Suprapubic skin (tissue), 4 donors: Measurements from ENCODE around the gene MIPEP. TPM values are rescaled to one million over a fixed set of nuclear protein-coding genes. Genes with fewer than 3 reads are reported as not detected.
A peak's percentile ranks its signal among the peaks of the same experiment; 100 is the strongest.

Experiments
- DNase-seq, 2 donors: peaks; one replicate each; pipeline ENCODE4 v3.0.0-alpha.2; 2019; ENCODE audit warnings: low spot score in 2 of 2
- H3K27ac ChIP-seq: fragments of 200-600 bp; sonication (generic); one replicate; pipeline ENCODE4 v1.5.1; 2019
- H3K27me3 ChIP-seq: fragments of 200-600 bp; sonication (generic); one replicate; pipeline ENCODE4 v1.5.1; 2019
- H3K36me3 ChIP-seq: fragments of 200-600 bp; sonication (generic); one replicate; pipeline ENCODE4 v1.5.1; 2019
- H3K4me1 ChIP-seq: fragments of 200-600 bp; sonication (generic); one replicate; pipeline ENCODE4 v1.5.1; 2019
- H3K4me3 ChIP-seq: fragments of 200-600 bp; sonication (generic); one replicate; pipeline ENCODE4 v1.5.1; 2019; ENCODE audit warnings: mild to moderate bottlenecking
- H3K9me3 ChIP-seq: fragments of 200-600 bp; sonication (generic); one replicate; pipeline ENCODE4 v1.5.1; 2019
- CTCF ChIP-seq, 2 donors: fragments of 200-600 bp in 1 of 2; fragments of 450-650 bp in 1 of 2; sonication (generic) in 1 of 2; IDR thresholded peaks; one replicate each; pipeline ENCODE4 v1.5.1; 2016 to 2019; ENCODE audit warnings: antibody characterized with exemption in 2 of 2, mild to moderate bottlenecking in 1 of 2, moderate library complexity in 1 of 2
- EP300 ChIP-seq: sonication (generic); formaldehyde crosslinking; IDR thresholded peaks from one replicate; pipeline ENCODE4 v1.6.1; 2017; ENCODE audit warnings: antibody characterized with exemption
- POLR2A ChIP-seq, 2 donors: fragments of 450-650 bp; IDR thresholded peaks; one replicate each; pipeline ENCODE4 v1.6.1; 2017; ENCODE audit warnings: antibody characterized with exemption in 2 of 2, mild to moderate bottlenecking in 2 of 2, moderate library complexity in 2 of 2
- POLR2AphosphoS5 ChIP-seq, 3 donors: sonication (generic); formaldehyde crosslinking; IDR thresholded peaks; one replicate each; pipeline ENCODE4 v1.6.1; 2017; ENCODE audit warnings: antibody characterized with exemption in 3 of 3
- WGBS: methylation state at CpG from one replicate; pipeline ENCODE4 v1.1.5; 2018; 5-methylcytosine and 5-hydroxymethylcytosine counted together
- total RNA-seq, 4 donors: library from RNA; depleted of rRNA; stranded (reverse); fragments of >200 nt; gene quantifications; one replicate each; pipeline ENCODE4 v1.1.0, GENCODE V29; 2016

Gene MIPEP
- total RNA-seq, 4 donors from 2014 or later, result 26.3 to 51.4 (median 37.6) TPM

- Histone ChIP-seq H3K27me3 (no peaks in the 10 kb centered on the region), H3K4me1 (no peaks in the 10 kb centered on the region), H3K27ac (no peak overlapping the region), H3K9me3 (no peaks in the 10 kb centered on the region), H3K4me3 (no peak overlapping the region), H3K36me3 (no peaks in the 10 kb centered on the region)
- WGBS, result 77% methylated on average over 1 of the region's 1 CpG
- no peak for DNase-seq
- TF ChIP-seq POLR2AphosphoS5 (IDR thresholded peaks at IDR 0.05) (no peak), CTCF (IDR thresholded peaks at IDR 0.05) (no peak), POLR2A (IDR thresholded peaks at IDR 0.05) (no peak), EP300 (no peak)
Measured at GRCh38 chr13:23710366-23710765, 178.8 kb downstream of the MIPEP start.

DNA sequence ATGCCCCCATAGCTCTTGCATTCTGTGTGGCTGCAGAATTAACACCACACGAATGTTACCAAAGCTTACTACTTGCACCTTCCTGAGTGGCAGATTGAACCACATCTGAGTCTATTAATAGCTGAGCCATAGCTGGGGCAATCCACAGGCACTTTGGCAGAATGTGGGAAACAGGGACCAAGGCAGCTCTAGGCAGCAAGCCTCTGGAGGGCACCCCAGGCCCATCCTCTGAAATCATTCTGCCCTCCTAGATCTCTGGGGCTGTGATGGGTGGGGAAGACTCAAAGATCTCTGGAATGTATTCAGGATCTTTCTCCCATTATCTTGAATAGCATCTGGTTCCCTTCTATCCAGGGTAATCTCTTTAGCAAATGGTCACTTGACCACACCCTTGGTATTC, 179.7 kb downstream of the MIPEP start:
- H3K27me3 ChIP-seq, result no peaks in the 10 kb centered on the region
- H3K4me1 ChIP-seq, result no peaks in the 10 kb centered on the region
- 50% methylated on average over 1 of the region's 1 CpG for WGBS
- no peak overlapping the region for H3K4me3 ChIP-seq
- H3K9me3 ChIP-seq, result no peaks in the 10 kb centered on the region
- no peak overlapping the region for H3K27ac ChIP-seq
- no peak for DNase-seq
- H3K36me3 ChIP-seq, result no peaks in the 10 kb centered on the region
- TF ChIP-seq CTCF (IDR thresholded peaks at IDR 0.05) (no peak), POLR2AphosphoS5 (IDR thresholded peaks at IDR 0.05) (no peak), POLR2A (IDR thresholded peaks at IDR 0.05) (no peak), EP300 (no peak)

DNA sequence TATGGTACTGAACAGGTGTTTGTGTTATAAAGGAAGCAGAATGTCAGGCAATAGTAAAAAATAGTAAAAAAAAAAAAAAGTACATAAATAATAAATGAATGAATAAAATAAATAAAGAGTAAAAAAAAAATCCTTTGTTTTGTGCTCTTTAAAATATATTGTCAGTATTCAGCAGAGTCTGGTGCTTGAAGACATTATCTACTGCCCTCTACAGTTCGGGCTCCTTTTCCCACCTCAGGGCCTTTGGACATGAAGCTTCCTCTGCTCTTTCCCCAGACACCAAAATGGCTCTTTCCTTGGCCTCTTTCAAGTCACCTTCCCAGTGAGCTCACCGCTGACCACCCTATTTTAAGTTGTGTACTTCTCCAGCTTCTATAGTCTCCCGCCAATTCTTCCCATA, 181.5 kb downstream of the MIPEP start:
- DNase-seq, result no peak
- Histone ChIP-seq H3K36me3 (no peaks in the 10 kb centered on the region), H3K27me3 (no peaks in the 10 kb centered on the region), H3K4me3 (no peak overlapping the region), H3K4me1 (peaks cover 14% of the 10 kb centered on the region), H3K27ac (no peak overlapping the region), H3K9me3 (no peaks in the 10 kb centered on the region)
- TF ChIP-seq CTCF (IDR thresholded peaks at IDR 0.05) (no peak), POLR2AphosphoS5 (IDR thresholded peaks at IDR 0.05) (no peak), EP300 (no peak), POLR2A (IDR thresholded peaks at IDR 0.05) (no peak)
- WGBS, result 90% methylated on average over 3 of the region's 3 CpGs

DNA sequence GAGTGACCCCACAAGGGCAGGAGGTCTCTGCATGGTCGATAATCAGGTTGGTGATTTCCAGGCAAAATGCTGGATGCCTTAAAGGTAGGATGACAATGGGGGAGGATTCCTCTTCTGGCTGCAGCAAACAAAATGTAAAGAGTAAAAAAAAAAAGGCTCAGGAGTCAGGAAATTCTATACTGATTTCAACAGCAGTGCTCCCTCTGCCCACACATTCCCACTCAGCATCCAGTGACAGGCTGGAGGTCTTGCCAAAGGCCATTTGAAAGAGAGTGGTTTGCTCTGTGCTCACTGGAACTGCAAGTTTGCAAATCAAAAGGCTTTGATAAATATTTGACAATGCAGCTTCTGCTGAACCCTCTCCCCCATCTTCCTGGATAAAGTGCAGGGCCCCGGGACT, 183.6 kb downstream of the MIPEP start:
- DNase-seq, result no peak
- no peak for TF ChIP-seq EP300
- no peak for TF ChIP-seq CTCF (IDR thresholded peaks at IDR 0.05)
- no peak for TF ChIP-seq POLR2AphosphoS5 (IDR thresholded peaks at IDR 0.05)
- TF ChIP-seq POLR2A (IDR thresholded peaks at IDR 0.05), result no peak
- WGBS, result 78% methylated on average over 2 of the region's 2 CpGs

GRCh38 chr13:23703246-23703860, 185.8 kb downstream of the MIPEP start:
- Histone ChIP-seq H3K27me3 (no peaks in the 10 kb centered on the region), H3K4me3 (no peak overlapping the region), H3K9me3 (no peaks in the 10 kb centered on the region), H3K4me1 (peaks cover 21% of the 10 kb centered on the region), H3K36me3 (no peaks in the 10 kb centered on the region), H3K27ac (peak overlapping the region; percentile 60)
- TF ChIP-seq EP300 (no peak), POLR2A (IDR thresholded peaks at IDR 0.05) (no peak), CTCF (IDR thresholded peaks at IDR 0.05) (no peak), POLR2AphosphoS5 (IDR thresholded peaks at IDR 0.05) (no peak)
- no peak for DNase-seq
- 49% methylated on average over 11 of the region's 11 CpGs for WGBS

More for the DNA sequence above, 183.6 kb downstream of the MIPEP start:
- Histone ChIP-seq H3K9me3 (no peaks in the 10 kb centered on the region), H3K27me3 (no peaks in the 10 kb centered on the region), H3K4me1 (peaks cover 21% of the 10 kb centered on the region), H3K27ac (no peak overlapping the region), H3K4me3 (no peak overlapping the region), H3K36me3 (no peaks in the 10 kb centered on the region)
